CD4-positive, alpha-beta T cell (primary cell): ENCODE measurements around the gene CHKA. TPM values are rescaled to one million over a fixed set of nuclear protein-coding genes. Genes with fewer than 3 reads are reported as not detected.

ENCODE experiments used
- ATAC-seq: fragments of 200-7000 bp; cut with Tn5 transposase; one replicate; pipeline ENCODE4 v1.10.0; 2022; ENCODE audit warnings: mild to moderate bottlenecking; ENCODE audit not compliant: poor library complexity
- CTCF ChIA-PET: fragments of 350-600 bp; sonication (Branson Sonifier 250); formaldehyde crosslinking; loops from one replicate; lab custom pipeline; 2021; ENCODE audit warnings: antibody characterized with exemption, inconsistent platforms; lab: Charles Lee
- POLR2A ChIA-PET: fragments of 350-600 bp; sonication (Branson Sonifier 250); formaldehyde crosslinking; loops from one replicate; lab custom pipeline; 2021; ENCODE audit warnings: antibody characterized with exemption, inconsistent platforms; lab: Charles Lee
- DNase-seq, 14 experiments: peaks; one replicate each; pipeline ENCODE4 v3.0.0-alpha.2; 2013 to 2020; ENCODE audit warnings: mixed read lengths in 2 of 14
- H3K27ac ChIP-seq, 2 donors: one replicate each; pipeline versions ENCODE4 v1.5.1 to v1.7.0; 2013; ENCODE audit warnings: low read length in 2 of 2, low read depth in 1 of 2, mild to moderate bottlenecking in 1 of 2
- H3K27me3 ChIP-seq, 2 experiments: 1 replicate in 1 of 2; 2 replicates in 1 of 2; pipeline versions ENCODE4 v1.6.1 to v1.7.0; 2013; ENCODE audit warnings: low read length in 2 of 2, control low read depth in 1 of 2, mild to moderate bottlenecking in 1 of 2, moderate library complexity in 1 of 2; ENCODE audit not compliant: insufficient read depth in 2 of 2, control insufficient read depth in 1 of 2
- H3K36me3 ChIP-seq: one replicate; pipeline ENCODE4 v1.6.1; 2013; ENCODE audit warnings: low read length, control low read depth; ENCODE audit not compliant: insufficient read depth
- H3K4me1 ChIP-seq: one replicate; pipeline ENCODE4 v1.6.1; 2013; ENCODE audit warnings: low read length, control low read depth; ENCODE audit not compliant: insufficient read depth
- H3K4me3 ChIP-seq: one replicate; pipeline ENCODE4 v1.5.1; 2013; ENCODE audit warnings: mild to moderate bottlenecking, low read length, moderate library complexity
- H3K9me3 ChIP-seq, 2 experiments: 1 replicate in 1 of 2; 2 replicates in 1 of 2; pipeline versions ENCODE4 v1.6.1 to v1.7.0; 2013; ENCODE audit warnings: low read length in 2 of 2, mild to moderate bottlenecking in 2 of 2, control low read depth in 1 of 2, moderate library complexity in 1 of 2; ENCODE audit not compliant: control insufficient read depth in 1 of 2, insufficient read depth in 1 of 2
- H3K27ac Mint-ChIP-seq: one replicate; pipeline ENCODE4 v1.8.0; 2020; ENCODE audit warnings: mixed read lengths
- H3K27me3 Mint-ChIP-seq: one replicate; pipeline ENCODE4 v1.8.0; 2021; ENCODE audit warnings: mixed read lengths
- H3K36me3 Mint-ChIP-seq: one replicate; pipeline ENCODE4 v1.8.0; 2021; ENCODE audit warnings: low read depth, mixed read lengths
- H3K4me1 Mint-ChIP-seq: one replicate; pipeline ENCODE4 v1.8.0; 2021; ENCODE audit warnings: low read depth, mixed read lengths
- H3K4me3 Mint-ChIP-seq: one replicate; pipeline ENCODE4 v1.8.0; 2020; ENCODE audit warnings: mild to moderate bottlenecking, mixed read lengths
- H3K9me3 Mint-ChIP-seq: one replicate; pipeline ENCODE4 v1.8.0; 2020; ENCODE audit warnings: mixed read lengths
- CTCF ChIP-seq: fragments of 200-600 bp; IDR thresholded peaks from one replicate; pipeline ENCODE4 v1.8.0; 2022; ENCODE audit warnings: antibody characterized with exemption, mild to moderate bottlenecking
- intact Hi-C, 2 experiments: fragments of 100-400 bp; cut with DNase I in 1 of 2; cut with micrococcal nuclease in 1 of 2; formaldehyde crosslinking; loops; one replicate each; pipeline versions ENCODE4 v1.15.1 to v1.9.0; 2023 to 2025; cut with DNase I, micrococcal nuclease
- total RNA-seq, 174 experiments: library from RNA in 2 of 174; stranded (reverse) in 2 of 174; gene quantifications; one replicate each; pipeline ENCODE4 v1.2.3 and lab custom pipeline; 2021 to 2026

CHKA gene
- total RNA-seq, 2 experiments from 2014 or later, result 30.1 to 31.4 TPM

DNA sequence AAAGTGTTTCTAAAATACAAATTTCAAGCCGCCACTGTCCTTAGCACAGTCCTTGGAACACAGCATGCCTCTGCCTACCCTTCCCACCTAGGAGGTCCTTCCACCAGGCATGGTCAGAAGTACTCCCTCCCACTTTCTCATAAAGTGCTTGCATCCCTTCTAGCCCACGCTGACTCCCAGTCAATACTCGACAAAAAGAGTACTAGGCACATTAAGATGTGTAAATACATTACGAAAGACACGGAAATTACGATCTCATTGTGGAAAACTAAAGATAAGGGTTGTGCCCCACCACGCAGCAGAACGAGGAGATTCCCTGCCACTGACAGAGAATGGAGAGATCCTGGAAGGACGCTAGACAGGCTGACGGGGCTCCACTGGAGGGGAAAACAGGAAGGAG lies 13.5 kb downstream of the CHKA start:
- no peak overlapping the region for H3K27ac ChIP-seq
- no peaks in the 10 kb centered on the region for H3K27me3 ChIP-seq
- POLR2A ChIA-PET, result no interaction called here
- no peaks in the 10 kb centered on the region for H3K36me3 Mint-ChIP-seq
- TF ChIP-seq CTCF, result no peak
- intact Hi-C loops, result no loop called here
- ATAC-seq (no peak), DNase-seq (no peak)
- no peaks in the 10 kb centered on the region for H3K36me3 ChIP-seq
- H3K27ac Mint-ChIP-seq, result no peak overlapping the region
- H3K4me3 Mint-ChIP-seq, result no peak overlapping the region
- no peaks in the 10 kb centered on the region for H3K9me3 ChIP-seq
- CTCF ChIA-PET, result no interaction called here
- H3K4me1 Mint-ChIP-seq, result no peaks in the 10 kb centered on the region
- H3K27me3 Mint-ChIP-seq, result no peaks in the 10 kb centered on the region
- H3K4me3 ChIP-seq, result no peak overlapping the region
- H3K4me1 ChIP-seq, result no peaks in the 10 kb centered on the region
- H3K9me3 Mint-ChIP-seq, result no peaks in the 10 kb centered on the region

GRCh38 chr11:68106165-68106940 lies 14.8 kb downstream of the CHKA start:
- DNase-seq (no peak), ATAC-seq (no peak)
- Histone ChIP-seq H3K4me1 (no peaks in the 10 kb centered on the region), H3K9me3 (no peaks in the 10 kb centered on the region), H3K27me3 (no peaks in the 10 kb centered on the region), H3K27ac (no peak overlapping the region), H3K4me3 (no peak overlapping the region), H3K36me3 (no peaks in the 10 kb centered on the region)
- no peak for TF ChIP-seq CTCF
- no peaks in the 10 kb centered on the region for H3K27me3 Mint-ChIP-seq
- no peak overlapping the region for H3K4me3 Mint-ChIP-seq
- intact Hi-C loops, result no loop called here
- H3K27ac Mint-ChIP-seq, result no peak overlapping the region
- H3K9me3 Mint-ChIP-seq, result no peaks in the 10 kb centered on the region
- H3K36me3 Mint-ChIP-seq, result no peaks in the 10 kb centered on the region
- CTCF ChIA-PET, result no interaction called here
- no peaks in the 10 kb centered on the region for H3K4me1 Mint-ChIP-seq
- POLR2A ChIA-PET, result no interaction called here

DNA sequence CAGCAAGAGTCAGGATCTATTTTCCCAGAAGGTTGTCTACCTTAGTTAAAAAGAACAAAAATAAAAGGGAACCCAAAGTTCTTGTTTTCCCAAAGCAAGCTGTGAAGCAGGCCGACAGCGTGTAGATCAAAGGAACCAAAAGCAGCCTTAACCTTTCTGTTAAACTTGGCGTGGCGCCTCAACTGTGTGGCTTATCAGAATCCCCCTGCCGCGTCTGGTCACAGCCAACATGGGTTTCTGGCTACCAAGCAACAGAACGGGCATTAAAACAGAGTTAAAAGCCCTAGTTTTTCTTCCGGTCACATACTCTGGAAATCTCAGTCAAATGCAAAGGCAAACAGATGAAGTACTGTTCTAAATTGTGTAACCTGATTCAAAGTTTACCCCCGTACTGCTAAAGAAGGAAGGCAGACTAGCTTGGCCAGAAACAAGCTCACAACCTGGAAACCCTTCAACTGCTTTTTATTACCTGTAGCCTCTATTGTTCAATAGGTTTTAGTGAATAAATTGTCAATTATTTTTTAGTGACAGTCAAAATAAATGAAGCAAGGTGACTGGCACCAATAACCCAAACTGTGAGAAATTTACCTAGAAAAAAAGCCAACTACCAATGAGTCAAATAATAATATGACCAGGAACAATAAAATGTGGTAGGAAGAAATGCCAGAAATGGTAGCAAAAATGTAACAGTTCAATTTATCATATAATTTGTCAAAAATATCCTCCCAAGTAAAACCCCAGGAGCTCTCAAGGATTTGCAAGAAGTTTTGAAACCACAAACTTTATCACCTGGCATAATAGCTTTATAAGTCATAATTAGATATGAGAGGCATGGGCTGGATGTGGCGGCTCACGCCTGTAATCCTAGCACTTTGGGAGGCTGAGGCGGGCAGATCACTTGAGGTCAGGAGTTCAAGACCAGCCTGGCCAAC lies 21.4 kb downstream of the CHKA start:
- intact Hi-C loops, result no loop called here
- Histone ChIP-seq H3K27ac (no peak overlapping the region), H3K9me3 (no peaks in the 10 kb centered on the region), H3K4me3 (no peak overlapping the region), H3K27me3 (no peaks in the 10 kb centered on the region), H3K36me3 (no peaks in the 10 kb centered on the region), H3K4me1 (peaks cover 3% of the 10 kb centered on the region)
- TF ChIP-seq CTCF, result no peak
- Mint-ChIP-seq H3K36me3 (no peaks in the 10 kb centered on the region), H3K4me1 (peaks cover 23% of the 10 kb centered on the region), H3K27me3 (no peaks in the 10 kb centered on the region), H3K9me3 (no peaks in the 10 kb centered on the region), H3K4me3 (peak overlapping the region; percentile 80), H3K27ac (peak overlapping the region; percentile 63)
- ATAC-seq (peak; percentile 59), DNase-seq (peak in 10 of 14 experiments; percentile 7 to 61 (median 22))
- ChIA-PET CTCF (interaction anchor here (0.7 to 1.1 kb wide), 2 partner anchors 9 to 483 kb away, joined by 3 read pairs; no protein-coding TSS in a partner anchor), POLR2A (no interaction called here)
